ENCODE data around the gene SLC25A44.

The SLC25A44 gene

GRCh38 chr1:156155756-156156510, 38.0 kb upstream of the SLC25A44 start:
- DNase-seq (ENCODE audit: low read depth, low spot score): no peak
- Histone ChIP-seq H3K4me1 (ENCODE audit: insufficient read depth, insufficient read length) (peaks cover 24% of the 10 kb centered on the region), H3K36me3 (ENCODE audit: insufficient read depth, insufficient read length, low read length) (no peaks in the 10 kb centered on the region), H3K4me3 (ENCODE audit: insufficient read length, low read depth) (no peak overlapping the region), H3K27me3 (ENCODE audit: insufficient read depth, insufficient read length) (no peaks in the 10 kb centered on the region), H3K9ac (ENCODE audit: insufficient read length, low read depth) (no peak overlapping the region), H3K9me3 (ENCODE audit: insufficient read depth, low read length) (no peaks in the 10 kb centered on the region)
- TF ChIP-seq YY1 (IDR thresholded peaks at IDR 0.05; ENCODE audit: insufficient read depth, insufficient read length) (no peak), SUZ12 (IDR thresholded peaks at IDR 0.05; ENCODE audit: extremely low read depth, insufficient read depth, insufficient read length) (no peak), ZNF274 (IDR thresholded peaks at IDR 0.05; ENCODE audit: low read depth, low read length) (no peak)

DNA sequence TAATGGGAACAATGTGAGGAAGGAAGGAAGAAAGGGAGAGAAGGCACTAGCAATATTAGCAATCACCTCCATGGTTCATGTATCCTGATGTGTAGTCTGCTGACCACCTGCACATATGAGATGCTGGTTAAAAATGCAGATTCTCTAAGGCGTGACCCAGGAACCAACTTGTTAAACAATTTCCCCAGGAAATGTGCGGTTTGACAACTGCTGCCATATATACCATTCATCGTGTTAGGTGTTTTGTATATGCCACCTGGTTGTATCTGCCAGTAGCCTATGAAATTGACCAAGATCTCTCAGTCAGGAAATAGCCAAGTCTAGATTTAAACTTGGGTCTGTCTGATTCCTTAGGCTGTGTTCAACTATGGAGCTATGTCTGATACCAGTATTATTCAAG, 36.4 kb upstream of the SLC25A44 start:
- no peak for DNase-seq (ENCODE audit: low read depth, low spot score)
- Histone ChIP-seq H3K9ac (ENCODE audit: insufficient read length, low read depth) (no peak overlapping the region), H3K36me3 (ENCODE audit: insufficient read depth, insufficient read length, low read length) (no peaks in the 10 kb centered on the region), H3K9me3 (ENCODE audit: insufficient read depth, low read length) (no peaks in the 10 kb centered on the region), H3K27me3 (ENCODE audit: insufficient read depth, insufficient read length) (no peaks in the 10 kb centered on the region), H3K4me1 (ENCODE audit: insufficient read depth, insufficient read length) (peaks cover 24% of the 10 kb centered on the region), H3K4me3 (ENCODE audit: insufficient read length, low read depth) (no peak overlapping the region)
- TF ChIP-seq YY1 (IDR thresholded peaks at IDR 0.05; ENCODE audit: insufficient read depth, insufficient read length) (no peak), SUZ12 (IDR thresholded peaks at IDR 0.05; ENCODE audit: extremely low read depth, insufficient read depth, insufficient read length) (no peak), ZNF274 (IDR thresholded peaks at IDR 0.05; ENCODE audit: low read depth, low read length) (no peak)

DNA sequence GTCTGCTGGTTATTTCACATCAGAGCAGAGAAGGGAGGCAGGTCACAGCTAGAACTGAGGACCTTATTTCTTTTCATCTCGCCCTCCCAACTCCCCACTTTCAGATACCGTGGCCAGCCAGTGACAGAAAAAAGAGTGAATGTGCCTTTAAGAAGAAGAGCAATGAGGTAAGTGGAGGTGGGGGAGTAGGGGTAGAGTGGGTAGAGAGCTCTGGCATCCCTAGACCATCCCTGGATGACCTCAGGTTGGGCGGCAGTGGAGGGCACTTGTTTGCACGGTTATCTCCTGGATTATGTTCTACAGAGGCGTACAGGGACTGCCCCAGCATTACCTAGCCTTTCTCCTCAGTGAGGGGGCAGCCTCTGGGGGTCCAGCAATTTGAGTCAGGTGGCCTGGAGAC, 35.9 kb upstream of the SLC25A44 start:
- Histone ChIP-seq H3K27me3 (ENCODE audit: insufficient read depth, insufficient read length) (no peaks in the 10 kb centered on the region), H3K4me1 (ENCODE audit: insufficient read depth, insufficient read length) (peaks cover 25% of the 10 kb centered on the region), H3K9ac (ENCODE audit: insufficient read length, low read depth) (no peak overlapping the region), H3K9me3 (ENCODE audit: insufficient read depth, low read length) (no peaks in the 10 kb centered on the region), H3K4me3 (ENCODE audit: insufficient read length, low read depth) (no peak overlapping the region), H3K36me3 (ENCODE audit: insufficient read depth, insufficient read length, low read length) (no peaks in the 10 kb centered on the region)
- TF ChIP-seq ZNF274 (IDR thresholded peaks at IDR 0.05; ENCODE audit: low read depth, low read length): no peak
- no peak for TF ChIP-seq SUZ12 (IDR thresholded peaks at IDR 0.05; ENCODE audit: extremely low read depth, insufficient read depth, insufficient read length)
- no peak for TF ChIP-seq YY1 (IDR thresholded peaks at IDR 0.05; ENCODE audit: insufficient read depth, insufficient read length)
- DNase-seq (ENCODE audit: low read depth, low spot score): no peak

- H3K4me3 ChIP-seq (ENCODE audit: insufficient read length, low read depth): peak overlapping the region; percentile 43
- H3K27me3 ChIP-seq (ENCODE audit: insufficient read depth, insufficient read length): no peaks in the 10 kb centered on the region
- peaks cover 32% of the 10 kb centered on the region for H3K4me1 ChIP-seq (ENCODE audit: insufficient read depth, insufficient read length)
- H3K9ac ChIP-seq (ENCODE audit: insufficient read length, low read depth): peak overlapping the region; percentile 81
- TF ChIP-seq YY1 (IDR thresholded peaks at IDR 0.05; ENCODE audit: insufficient read depth, insufficient read length) (no peak), ZNF274 (IDR thresholded peaks at IDR 0.05; ENCODE audit: low read depth, low read length) (no peak), SUZ12 (IDR thresholded peaks at IDR 0.05; ENCODE audit: extremely low read depth, insufficient read depth, insufficient read length) (no peak)
- no peaks in the 10 kb centered on the region for H3K36me3 ChIP-seq (ENCODE audit: insufficient read depth, insufficient read length, low read length)
- no peaks in the 10 kb centered on the region for H3K9me3 ChIP-seq (ENCODE audit: insufficient read depth, low read length)
- no peak for DNase-seq (ENCODE audit: low read depth, low spot score)
These were observed 33.7 kb upstream of the SLC25A44 start for GRCh38 chr1:156160000-156160742.

DNA sequence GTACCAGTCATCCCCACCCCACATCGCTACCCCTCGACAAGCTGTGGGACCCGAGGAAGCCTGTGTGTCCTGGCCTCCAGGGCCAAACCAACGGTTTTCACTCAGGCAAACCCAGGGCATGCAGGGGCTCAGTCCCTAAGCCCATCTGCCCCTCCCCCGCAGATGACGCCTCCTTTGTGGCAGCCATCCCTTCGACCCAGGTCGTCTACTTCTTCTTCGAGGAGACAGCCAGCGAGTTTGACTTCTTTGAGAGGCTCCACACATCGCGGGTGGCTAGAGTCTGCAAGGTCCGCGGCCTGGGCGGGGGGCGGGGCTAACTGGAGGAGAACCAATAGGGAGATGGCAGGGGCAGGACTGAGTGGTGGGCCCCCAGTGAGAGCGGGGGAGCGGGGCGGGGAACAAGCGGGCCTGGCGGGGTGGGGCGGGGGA, 33.1 kb upstream of the SLC25A44 start:
- H3K4me3 ChIP-seq (ENCODE audit: insufficient read length, low read depth): peak overlapping the region; percentile 43
- H3K27me3 ChIP-seq (ENCODE audit: insufficient read depth, insufficient read length): no peaks in the 10 kb centered on the region
- peak overlapping the region; percentile 81 for H3K9ac ChIP-seq (ENCODE audit: insufficient read length, low read depth)

DNA sequence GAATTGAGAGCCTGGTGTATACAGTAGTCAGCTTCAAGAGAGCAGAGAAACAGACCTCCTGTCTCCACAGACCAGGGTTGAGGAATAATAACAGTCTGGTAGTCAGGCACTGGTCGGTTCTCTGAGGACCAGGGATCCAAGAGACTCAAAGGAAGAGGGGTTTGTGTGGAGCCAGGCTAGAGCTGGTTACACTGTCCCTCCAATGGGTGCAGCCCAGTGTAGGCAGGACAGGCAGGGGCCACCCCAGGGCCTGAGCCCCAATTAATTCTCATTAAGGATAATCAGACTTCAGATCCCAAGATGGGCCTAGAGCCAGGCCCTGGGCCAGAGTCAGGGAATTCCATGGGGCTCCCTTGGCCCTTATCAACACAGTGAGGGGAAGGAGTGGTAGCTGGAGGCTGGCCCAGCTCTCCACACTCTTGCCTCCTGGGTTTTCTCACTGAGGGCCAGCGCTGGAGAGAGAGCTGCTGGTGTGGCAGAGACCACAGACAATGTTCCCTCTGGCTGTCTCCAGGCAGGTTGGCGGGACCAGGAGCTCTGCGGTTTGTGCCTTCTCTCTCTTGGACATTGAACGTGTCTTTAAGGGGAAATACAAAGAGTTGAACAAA, 31.4 kb upstream of the SLC25A44 start:
- Histone ChIP-seq H3K27me3 (ENCODE audit: insufficient read depth, insufficient read length) (no peaks in the 10 kb centered on the region), H3K36me3 (ENCODE audit: insufficient read depth, insufficient read length, low read length) (no peaks in the 10 kb centered on the region), H3K9ac (ENCODE audit: insufficient read length, low read depth) (peak overlapping the region; percentile 15), H3K4me1 (ENCODE audit: insufficient read depth, insufficient read length) (peaks cover 24% of the 10 kb centered on the region), H3K9me3 (ENCODE audit: insufficient read depth, low read length) (0 out of 2 replicates have a peak, but pooled peaks cover 5% of the 10 kb centered on the region), H3K4me3 (ENCODE audit: insufficient read length, low read depth) (no peak overlapping the region)
- TF ChIP-seq SUZ12 (IDR thresholded peaks at IDR 0.05; ENCODE audit: extremely low read depth, insufficient read depth, insufficient read length): no peak
- no peak for TF ChIP-seq YY1 (IDR thresholded peaks at IDR 0.05; ENCODE audit: insufficient read depth, insufficient read length)
- TF ChIP-seq ZNF274 (IDR thresholded peaks at IDR 0.05; ENCODE audit: low read depth, low read length): no peak
- DNase-seq (ENCODE audit: low read depth, low spot score): no peak

More for the DNA sequence above, 33.1 kb upstream of the SLC25A44 start:
- peak; percentile 65 for DNase-seq (ENCODE audit: low read depth, low spot score)
- 0 out of 2 replicates have a peak, but pooled peaks cover 5% of the 10 kb centered on the region for H3K9me3 ChIP-seq (ENCODE audit: insufficient read depth, low read length)
- TF ChIP-seq YY1 (IDR thresholded peaks at IDR 0.05; ENCODE audit: insufficient read depth, insufficient read length): no peak
- no peak for TF ChIP-seq ZNF274 (IDR thresholded peaks at IDR 0.05; ENCODE audit: low read depth, low read length)
- no peak for TF ChIP-seq SUZ12 (IDR thresholded peaks at IDR 0.05; ENCODE audit: extremely low read depth, insufficient read depth, insufficient read length)
- peaks cover 28% of the 10 kb centered on the region for H3K4me1 ChIP-seq (ENCODE audit: insufficient read depth, insufficient read length)
- no peaks in the 10 kb centered on the region for H3K36me3 ChIP-seq (ENCODE audit: insufficient read depth, insufficient read length, low read length)
